T-cell (primary cell): Measurements from ENCODE around the gene ZNHIT1. TPM values are rescaled to one million over a fixed set of nuclear protein-coding genes. Genes with fewer than 3 reads are reported as not detected.

ENCODE experiments used
- ATAC-seq, 4 experiments: fragments of 200-7000 bp in 3 of 4; fragments of 150-1000 bp in 1 of 4; cut with Tn5 transposase; replicated peaks in 1 of 4; 1 replicate in 3 of 4; 2 replicates in 1 of 4; pipeline ENCODE4 v1.10.0; 2021; ENCODE audit warnings: moderate library complexity in 3 of 4, mild to moderate bottlenecking in 2 of 4, moderate number of reproducible peaks in 1 of 4
- CTCF ChIA-PET, 2 donors: fragments of 300-600 bp; sonication (Branson Sonifier 250); formaldehyde crosslinking; loops; one replicate each; lab custom pipeline; 2022; ENCODE audit warnings: antibody characterized with exemption in 2 of 2; lab: Charles Lee
- POLR2A ChIA-PET, 2 donors: fragments of 300-600 bp; sonication (Branson Sonifier 250); formaldehyde crosslinking; loops; one replicate each; lab custom pipeline; 2022; ENCODE audit warnings: antibody characterized with exemption in 2 of 2; lab: Charles Lee
- DNase-seq, 35 experiments: peaks; one replicate each; pipeline versions ENCODE4 v3.0.0 to v3.0.0-alpha.2; 2013 to 2023
- H3K27ac ChIP-seq: one replicate; pipeline ENCODE4 v1.5.1; 2013; ENCODE audit warnings: low read length
- H3K27me3 ChIP-seq, 2 experiments: replicated peaks in 1 of 2; 1 replicate in 1 of 2; 2 replicates in 1 of 2; pipeline versions ENCODE4 v1.6.1 to v1.7.0; 2013; ENCODE audit warnings: low read length in 1 of 2, mixed read lengths in 1 of 2; ENCODE audit not compliant: control insufficient read depth in 2 of 2, insufficient read depth in 2 of 2; ENCODE audit errors: extremely low read depth in 1 of 2
- H3K36me3 ChIP-seq, 2 donors: 1 replicate in 1 of 2; 2 replicates in 1 of 2; pipeline versions ENCODE4 v1.6.1 to v1.7.0; 2013; ENCODE audit warnings: low read length in 1 of 2; ENCODE audit not compliant: control insufficient read depth in 2 of 2, insufficient read depth in 1 of 2; ENCODE audit errors: extremely low read depth in 1 of 2
- H3K4me1 ChIP-seq, 2 experiments: 1 replicate in 1 of 2; 2 replicates in 1 of 2; pipeline versions ENCODE4 v1.6.1 to v1.7.0; 2013; ENCODE audit warnings: low read length in 2 of 2, mixed read lengths in 1 of 2; ENCODE audit not compliant: insufficient read depth in 2 of 2, control insufficient read depth in 1 of 2; ENCODE audit errors: extremely low read depth in 1 of 2
- H3K4me3 ChIP-seq, 2 donors: 1 replicate in 1 of 2; 2 replicates in 1 of 2; pipeline versions ENCODE4 v1.5.1 to v1.7.0; 2013; ENCODE audit warnings: mild to moderate bottlenecking in 2 of 2, low read length in 1 of 2, moderate library complexity in 1 of 2; ENCODE audit not compliant: control insufficient read depth in 1 of 2; ENCODE audit errors: extremely low read depth in 1 of 2
- H3K9me3 ChIP-seq: 2 replicates; pipeline ENCODE4 v1.7.0; 2013
- H3K27ac Mint-ChIP-seq, 2 donors: one replicate each; pipeline ENCODE4 v1.8.0; 2020 to 2021; ENCODE audit warnings: mild to moderate bottlenecking in 2 of 2, mixed read lengths in 2 of 2
- H3K27me3 Mint-ChIP-seq, 2 donors: one replicate each; pipeline ENCODE4 v1.8.0; 2021 to 2022; ENCODE audit warnings: mixed read lengths in 2 of 2
- H3K36me3 Mint-ChIP-seq: one replicate; pipeline ENCODE4 v1.8.0; 2021; ENCODE audit warnings: mixed read lengths
- H3K4me1 Mint-ChIP-seq, 3 donors: one replicate each; pipeline ENCODE4 v1.8.0; 2020 to 2022; ENCODE audit warnings: mixed read lengths in 3 of 3, mild to moderate bottlenecking in 1 of 3
- H3K4me3 Mint-ChIP-seq, 3 donors: one replicate each; pipeline ENCODE4 v1.8.0; 2020 to 2022; ENCODE audit warnings: mild to moderate bottlenecking in 3 of 3, mixed read lengths in 3 of 3, moderate library complexity in 3 of 3
- H3K9me3 Mint-ChIP-seq, 3 donors: one replicate each; pipeline ENCODE4 v1.8.0; 2020 to 2022; ENCODE audit warnings: mixed read lengths in 3 of 3
- whole genome bisulfite sequencing: methylation state at CpG from one replicate; pipeline ENCODE4 v1.1.5; 2013; ENCODE audit warnings: missing lambda C conversion rate; ENCODE audit not compliant: insufficient coverage; 5-methylcytosine and 5-hydroxymethylcytosine counted together
- total RNA-seq, 35 experiments: library from RNA in 6 of 35; stranded (reverse) in 6 of 35; fragments of 120-200 nt in 1 of 35; gene quantifications; one replicate each; pipeline versions ENCODE4 v1.2.1 to v1.2.4 and lab custom pipeline; 2013 to 2026

Gene ZNHIT1
- total RNA-seq, 5 donors from 2014 or later (not counting 1 experiment from before 2014, with no cell fraction given), result 32.9 to 54.1 (median 50.4) TPM

DNA sequence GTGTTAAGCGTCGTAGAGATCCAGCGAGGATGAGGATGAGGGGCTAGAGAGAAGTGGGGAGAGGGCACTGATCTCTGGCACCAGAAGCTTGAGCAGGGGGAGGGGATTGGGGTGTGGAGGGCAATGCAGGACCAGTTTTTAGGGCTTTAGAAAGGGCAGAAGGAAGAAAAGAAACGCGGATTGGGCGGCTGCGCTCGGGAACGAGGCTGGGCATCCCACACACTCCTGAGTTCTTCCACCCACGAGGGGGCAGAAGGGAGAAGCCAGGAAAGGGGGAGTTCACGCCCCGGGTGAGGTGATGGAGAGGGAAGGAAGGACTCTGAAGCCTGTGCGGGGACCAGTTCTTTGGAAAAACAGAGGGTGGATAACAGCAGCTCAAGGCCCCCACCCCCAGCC, 46.5 kb upstream of the ZNHIT1 start:
- Histone ChIP-seq H3K4me1 (peaks cover 29 to 66% of the 10 kb centered on the region in 2 experiments), H3K27ac (no peak overlapping the region), H3K9me3 (no peaks in the 10 kb centered on the region), H3K27me3 (peaks cover 15 to 99% of the 10 kb centered on the region in 2 experiments), H3K36me3 (no peaks in the 10 kb centered on the region), H3K4me3 (peak overlapping the region in 1 of 2 donors; percentile 17)
- Mint-ChIP-seq H3K4me3 (peak overlapping the region in 2 of 3 donors; percentile 3 to 74), H3K27me3 (peaks cover 73 to 86% of the 10 kb centered on the region in 2 donors), H3K4me1 (peaks cover 59 to 74% (median 72%) of the 10 kb centered on the region in 3 donors), H3K36me3 (no peaks in the 10 kb centered on the region), H3K9me3 (no peaks in the 10 kb centered on the region), H3K27ac (peak overlapping the region in 1 of 2 donors; percentile 63)
- ATAC-seq (no peak), DNase-seq (no peak)
- POLR2A ChIA-PET, result no interaction called here
- CTCF ChIA-PET, result interaction anchor here (1.3 to 2.3 kb wide), 3 partner anchors 27 to 46 kb away, joined by 3 to 27 read pairs (median 6); partner anchors contain the start of gene ZNHIT1 (in 1 of the 2)
- 13% methylated on average over 2 of the region's 13 CpGs for WGBS

DNA sequence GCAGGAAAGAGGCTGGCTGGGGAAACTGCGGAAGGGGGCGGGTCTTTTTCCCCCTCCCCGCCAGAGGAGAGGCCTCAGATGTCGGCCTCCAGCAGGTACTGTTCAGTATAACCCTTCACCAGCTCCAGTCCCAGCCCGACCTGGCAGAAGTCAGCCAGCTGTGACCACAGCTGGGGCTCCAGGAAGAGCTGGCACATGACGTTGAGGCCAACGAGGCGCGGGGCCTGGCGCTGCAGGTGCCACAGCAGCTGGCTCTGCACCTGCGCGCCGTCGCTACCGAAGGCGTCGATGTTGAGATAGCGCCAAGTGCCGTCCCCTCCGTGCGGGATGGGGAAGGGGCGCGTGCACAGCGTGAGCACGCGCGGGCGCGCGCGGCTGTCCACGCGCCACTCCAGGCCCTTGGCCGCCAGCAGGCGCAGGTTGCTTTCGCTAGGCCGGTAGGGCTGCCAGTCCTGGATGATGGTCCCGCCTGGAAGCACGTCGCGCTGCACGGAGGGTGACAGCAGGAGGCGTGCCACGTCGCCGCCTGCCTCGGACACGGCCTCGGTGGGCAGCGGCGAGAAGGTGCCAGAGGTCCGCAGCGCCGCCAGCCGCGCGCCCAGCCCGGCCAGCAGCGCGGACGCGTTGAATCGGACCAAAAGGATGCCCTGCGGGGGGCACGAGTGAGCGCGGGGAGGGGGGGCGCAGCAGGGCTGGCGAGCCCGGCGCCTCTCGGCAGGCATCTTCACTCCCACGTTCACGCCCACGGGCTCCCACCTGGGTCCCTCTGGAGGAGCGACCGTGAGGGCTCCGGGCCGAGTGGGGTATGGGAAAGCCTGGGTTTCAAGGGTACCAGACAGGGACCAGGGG, 45.7 kb upstream of the ZNHIT1 start:
- POLR2A ChIA-PET, result no interaction called here
- Mint-ChIP-seq H3K9me3 (no peaks in the 10 kb centered on the region), H3K27me3 (peaks cover 76 to 87% of the 10 kb centered on the region in 2 donors), H3K36me3 (no peaks in the 10 kb centered on the region), H3K4me3 (peak overlapping the region in 1 of 3 donors; percentile 74), H3K4me1 (peaks cover 54 to 68% (median 66%) of the 10 kb centered on the region in 3 donors), H3K27ac (no peak overlapping the region)
- CTCF ChIA-PET, result interaction anchor here (1.7 to 2.3 kb wide), 2 partner anchors 28 kb away, joined by 6 to 27 read pairs; no protein-coding TSS in a partner anchor
- Histone ChIP-seq H3K9me3 (no peaks in the 10 kb centered on the region), H3K36me3 (no peaks in the 10 kb centered on the region), H3K27ac (no peak overlapping the region), H3K27me3 (peaks cover 15 to 95% of the 10 kb centered on the region in 2 experiments), H3K4me3 (peak overlapping the region in 1 of 2 donors; percentile 48), H3K4me1 (peaks cover 25 to 58% of the 10 kb centered on the region in 2 experiments)
- DNase-seq (peak in 1 of 35 experiments; percentile 42), ATAC-seq (peak in 1 of 4 experiments; percentile 23)
- 6% methylated on average over 71 of the region's 79 CpGs for WGBS

DNA sequence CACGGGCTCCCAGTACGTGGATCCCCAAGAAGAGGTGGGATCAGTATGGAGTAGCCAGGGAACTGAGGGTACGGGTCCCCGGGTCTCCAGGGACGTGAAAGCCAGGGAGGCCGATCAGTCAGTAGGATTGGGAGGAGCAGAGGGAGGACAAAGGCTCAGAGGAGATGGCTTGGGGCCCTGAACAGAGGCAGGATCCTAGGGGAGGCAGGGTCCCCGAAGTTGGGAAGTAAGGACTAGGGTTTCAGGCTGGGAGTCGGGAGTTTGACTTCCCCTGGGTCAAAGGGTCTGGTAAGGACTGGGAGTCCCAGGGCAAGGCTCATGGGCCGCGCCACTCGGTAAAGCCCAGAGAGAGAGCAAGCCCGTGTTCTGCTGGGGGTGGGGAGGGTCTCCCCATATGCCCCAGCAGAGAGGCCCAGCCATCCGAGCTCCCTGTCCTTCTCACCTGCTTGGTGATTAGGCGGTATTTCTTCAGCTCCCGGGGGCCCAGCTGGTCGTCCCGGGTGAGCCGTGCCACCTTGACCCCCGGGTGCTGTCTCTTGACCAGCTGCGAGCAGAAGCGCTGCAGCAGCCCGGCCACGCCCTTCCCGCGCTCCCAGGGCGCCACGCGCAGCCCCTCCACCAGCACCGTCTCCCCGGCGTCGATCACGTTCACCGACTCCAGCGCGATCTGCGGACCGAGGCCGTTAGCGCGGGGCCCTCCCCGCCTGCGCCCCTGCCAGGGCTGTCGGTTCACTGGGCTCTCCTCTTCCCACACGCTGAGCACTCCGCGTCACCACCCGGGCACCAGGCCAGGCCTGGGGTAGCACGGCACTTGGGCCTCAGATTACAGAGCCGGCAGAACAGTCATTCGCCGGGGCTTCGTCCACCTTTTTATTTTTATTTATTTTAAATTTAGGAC, 44.9 kb upstream of the ZNHIT1 start:
- H3K27ac ChIP-seq, result no peak overlapping the region
- DNase-seq, result no peak
- peak overlapping the region in 1 of 2 donors; percentile 48 for H3K4me3 ChIP-seq
- Mint-ChIP-seq H3K27me3 (peaks cover 75 to 87% of the 10 kb centered on the region in 2 donors), H3K9me3 (no peaks in the 10 kb centered on the region), H3K36me3 (no peaks in the 10 kb centered on the region), H3K4me3 (peak overlapping the region in 1 of 3 donors; percentile 74), H3K27ac (no peak overlapping the region), H3K4me1 (peaks cover 54 to 63% (median 59%) of the 10 kb centered on the region in 3 donors)
- peaks cover 12 to 95% of the 10 kb centered on the region in 2 experiments for H3K27me3 ChIP-seq
- ChIA-PET POLR2A (no interaction called here), CTCF (interaction anchor here in 1 of 2 donors (1.4 to 1.6 kb wide), 3 partner anchors 19 to 71 kb away, joined by 4 to 17 read pairs (median 6); partner anchors contain the start of gene FIS1)
- H3K9me3 ChIP-seq, result no peaks in the 10 kb centered on the region
- H3K4me1 ChIP-seq, result peaks cover 25 to 56% of the 10 kb centered on the region in 2 experiments
- WGBS, result 6% methylated on average over 49 of the region's 53 CpGs
- no peaks in the 10 kb centered on the region for H3K36me3 ChIP-seq
- ATAC-seq, result no peak

DNA sequence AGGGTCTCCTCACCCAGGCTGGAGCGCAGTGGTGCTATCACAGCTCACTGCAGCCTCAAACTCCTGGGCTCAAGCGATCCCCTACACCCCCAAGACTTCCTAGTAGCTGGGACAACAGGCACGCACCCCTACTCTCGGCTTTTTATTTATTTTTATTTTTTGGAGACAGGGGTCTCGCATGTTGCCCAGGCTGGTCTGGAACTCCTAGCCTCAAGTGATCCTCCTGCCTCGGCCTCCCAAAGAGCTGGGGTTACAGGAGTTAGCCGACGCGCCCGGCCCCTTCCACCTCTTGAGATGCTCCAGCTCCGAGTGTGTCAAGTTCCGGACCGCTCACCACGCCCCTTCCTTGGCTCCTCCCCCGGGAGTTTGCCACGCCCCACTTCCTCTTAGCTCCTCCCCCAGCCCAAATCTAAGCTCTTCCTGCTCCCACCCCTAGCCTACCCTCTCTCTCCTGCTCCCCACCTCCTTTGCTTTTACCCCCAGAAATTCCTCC, 44.2 kb upstream of the ZNHIT1 start:
- H3K4me3 ChIP-seq, result peak overlapping the region in 1 of 2 donors; percentile 29
- H3K9me3 Mint-ChIP-seq, result no peaks in the 10 kb centered on the region
- DNase-seq (peak in 34 of 35 experiments; percentile 27 to 76 (median 53)), ATAC-seq (peak; percentile 61 to 70 (median 64))
- H3K27ac Mint-ChIP-seq, result no peak overlapping the region
- H3K27me3 ChIP-seq, result peaks cover 11 to 95% of the 10 kb centered on the region in 2 experiments
- H3K4me3 Mint-ChIP-seq, result peak overlapping the region in 2 of 3 donors; percentile 9 to 74
- 4% methylated on average over 12 of the region's 16 CpGs for WGBS
- H3K27me3 Mint-ChIP-seq, result peaks cover 70 to 85% of the 10 kb centered on the region in 2 donors
- peaks cover 50 to 58% (median 54%) of the 10 kb centered on the region in 3 donors for H3K4me1 Mint-ChIP-seq
- H3K36me3 ChIP-seq, result no peaks in the 10 kb centered on the region
- no peaks in the 10 kb centered on the region for H3K36me3 Mint-ChIP-seq
- peaks cover 25 to 56% of the 10 kb centered on the region in 2 experiments for H3K4me1 ChIP-seq
- ChIA-PET CTCF (interaction anchor here in 1 of 2 donors (0.6 to 1.6 kb wide), 4 partner anchors 19 to 70 kb away, joined by 3 to 17 read pairs (median 5); partner anchors contain the start of gene FIS1), POLR2A (no interaction called here)
- no peaks in the 10 kb centered on the region for H3K9me3 ChIP-seq
- H3K27ac ChIP-seq, result no peak overlapping the region

DNA sequence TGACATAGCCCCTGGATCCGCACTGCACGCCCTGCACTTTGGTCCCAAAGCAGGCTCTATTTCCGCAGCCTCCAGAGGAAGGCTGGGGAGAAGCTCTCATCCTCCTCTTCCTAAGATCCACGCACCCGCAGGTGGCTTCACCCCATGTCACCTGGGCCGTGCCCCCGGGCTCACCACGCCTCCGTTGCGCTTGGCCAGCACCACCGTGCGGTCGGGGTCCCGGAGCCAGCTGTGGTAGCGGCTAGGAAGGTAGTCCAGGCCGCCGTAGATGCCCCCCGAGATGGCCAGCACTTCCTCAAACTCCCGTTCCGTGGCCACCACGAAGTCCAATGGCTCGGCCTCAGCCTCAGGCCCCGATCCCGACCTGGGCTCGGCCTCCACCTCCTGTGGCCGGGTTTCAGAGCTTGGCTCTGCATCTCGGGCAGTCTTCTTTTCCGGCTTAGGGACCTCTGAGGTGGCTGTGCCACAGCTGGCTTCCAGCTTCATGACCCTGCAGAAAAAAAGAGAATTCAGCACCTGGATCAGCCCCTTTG, 43.6 kb upstream of the ZNHIT1 start:
- ChIA-PET CTCF (interaction anchor here in 1 of 2 donors (0.6 to 1.6 kb wide), 5 partner anchors 9 to 70 kb away, joined by 3 to 17 read pairs (median 4); partner anchors contain the start of genes FIS1 and VGF), POLR2A (no interaction called here)
- H3K4me1 Mint-ChIP-seq, result peaks cover 49 to 58% (median 52%) of the 10 kb centered on the region in 3 donors
- peak overlapping the region in 2 of 3 donors; percentile 9 to 74 for H3K4me3 Mint-ChIP-seq
- ATAC-seq (no peak), DNase-seq (no peak)
- Histone ChIP-seq H3K4me1 (peaks cover 24 to 59% of the 10 kb centered on the region in 2 experiments), H3K4me3 (no peak overlapping the region), H3K27ac (no peak overlapping the region), H3K36me3 (no peaks in the 10 kb centered on the region), H3K27me3 (peaks cover 7 to 94% of the 10 kb centered on the region in 2 experiments), H3K9me3 (no peaks in the 10 kb centered on the region)
- 12% methylated on average over 26 of the region's 28 CpGs for WGBS
- H3K27ac Mint-ChIP-seq, result no peak overlapping the region
- no peaks in the 10 kb centered on the region for H3K9me3 Mint-ChIP-seq
- no peaks in the 10 kb centered on the region for H3K36me3 Mint-ChIP-seq
- peaks cover 70 to 85% of the 10 kb centered on the region in 2 donors for H3K27me3 Mint-ChIP-seq
